ENCODE results near the gene APH1A.

Gene APH1A

GRCh38 chr1:150288382-150288781 lies 19.6 kb upstream of the APH1A start:
- Histone ChIP-seq H3K4me3 (ENCODE audit: low read depth in 1 of 2, low read length in 2 of 2) (no peak overlapping the region), H3K27ac (ENCODE audit: low read depth, low read length) (no peak overlapping the region), H3K9me3 (ENCODE audit: low read length) (no peaks in the 10 kb centered on the region), H3K36me3 (ENCODE audit: insufficient read depth, low read length) (peaks cover 16% of the 10 kb centered on the region), H3K27me3 (ENCODE audit: control insufficient read depth in 1 of 2, insufficient read depth in 2 of 2, low read length in 2 of 2) (no peaks in the 10 kb centered on the region), H3K9ac (ENCODE audit: low read length) (no peak overlapping the region), H3K4me1 (ENCODE audit: insufficient read depth, low read length) (peaks cover 9% of the 10 kb centered on the region)

DNA sequence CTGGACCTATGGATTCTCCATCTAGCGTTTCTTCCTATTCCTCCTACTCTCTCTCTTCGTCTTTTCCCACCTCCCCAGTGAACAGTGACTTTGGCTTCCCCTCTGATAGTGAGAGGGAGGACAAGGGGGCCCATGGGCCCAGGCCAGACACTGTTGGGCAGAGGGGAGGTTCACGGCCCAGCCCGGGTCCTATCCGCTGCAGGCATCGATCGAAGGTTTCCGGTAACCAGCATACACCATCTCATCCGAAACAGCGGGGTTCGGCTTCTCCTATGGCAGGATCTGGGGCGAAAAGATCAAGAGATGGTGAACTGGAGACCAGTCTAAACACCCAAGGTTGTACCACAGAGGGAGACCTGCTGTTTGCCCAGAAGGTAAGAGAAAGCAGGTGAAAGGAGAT lies 14.4 kb upstream of the APH1A start:
- Histone ChIP-seq H3K36me3 (ENCODE audit: insufficient read depth, low read length) (peaks cover 16% of the 10 kb centered on the region), H3K4me3 (ENCODE audit: low read depth in 1 of 2, low read length in 2 of 2) (peak overlapping the region; percentile 71 to 86), H3K9ac (ENCODE audit: low read length) (peak overlapping the region; percentile 80), H3K4me1 (ENCODE audit: insufficient read depth, low read length) (peaks cover 18% of the 10 kb centered on the region), H3K27ac (ENCODE audit: low read depth, low read length) (peak overlapping the region; percentile 92), H3K27me3 (ENCODE audit: control insufficient read depth in 1 of 2, insufficient read depth in 2 of 2, low read length in 2 of 2) (no peaks in the 10 kb centered on the region), H3K9me3 (ENCODE audit: low read length) (no peaks in the 10 kb centered on the region)

DNA sequence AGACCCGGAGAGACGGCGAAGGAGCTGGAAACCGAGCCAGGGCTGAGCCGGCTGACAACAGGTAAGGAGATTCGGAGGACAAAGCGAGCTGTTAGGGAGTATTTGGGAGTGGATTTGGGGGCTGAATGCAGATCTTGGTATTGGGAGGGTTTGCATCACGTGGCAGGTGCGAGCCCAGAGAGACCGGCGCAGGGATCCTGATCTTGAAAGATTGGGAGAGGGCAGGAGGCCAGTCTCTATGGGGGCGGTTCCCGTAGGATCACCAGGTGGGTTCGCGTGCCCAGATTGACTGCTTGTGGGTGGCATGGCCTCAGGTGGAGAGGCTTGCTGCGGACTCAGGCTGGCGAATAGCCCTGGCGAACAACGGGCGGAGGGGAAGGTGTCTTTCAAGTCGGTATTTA lies 13.7 kb upstream of the APH1A start:
- Histone ChIP-seq H3K27ac (ENCODE audit: low read depth, low read length) (peak overlapping the region; percentile 92), H3K9ac (ENCODE audit: low read length) (peak overlapping the region; percentile 80), H3K4me1 (ENCODE audit: insufficient read depth, low read length) (peaks cover 18% of the 10 kb centered on the region), H3K36me3 (ENCODE audit: insufficient read depth, low read length) (peaks cover 16% of the 10 kb centered on the region), H3K27me3 (ENCODE audit: control insufficient read depth in 1 of 2, insufficient read depth in 2 of 2, low read length in 2 of 2) (no peaks in the 10 kb centered on the region), H3K4me3 (ENCODE audit: low read depth in 1 of 2, low read length in 2 of 2) (peak overlapping the region; percentile 71 to 86), H3K9me3 (ENCODE audit: low read length) (no peaks in the 10 kb centered on the region)

DNA sequence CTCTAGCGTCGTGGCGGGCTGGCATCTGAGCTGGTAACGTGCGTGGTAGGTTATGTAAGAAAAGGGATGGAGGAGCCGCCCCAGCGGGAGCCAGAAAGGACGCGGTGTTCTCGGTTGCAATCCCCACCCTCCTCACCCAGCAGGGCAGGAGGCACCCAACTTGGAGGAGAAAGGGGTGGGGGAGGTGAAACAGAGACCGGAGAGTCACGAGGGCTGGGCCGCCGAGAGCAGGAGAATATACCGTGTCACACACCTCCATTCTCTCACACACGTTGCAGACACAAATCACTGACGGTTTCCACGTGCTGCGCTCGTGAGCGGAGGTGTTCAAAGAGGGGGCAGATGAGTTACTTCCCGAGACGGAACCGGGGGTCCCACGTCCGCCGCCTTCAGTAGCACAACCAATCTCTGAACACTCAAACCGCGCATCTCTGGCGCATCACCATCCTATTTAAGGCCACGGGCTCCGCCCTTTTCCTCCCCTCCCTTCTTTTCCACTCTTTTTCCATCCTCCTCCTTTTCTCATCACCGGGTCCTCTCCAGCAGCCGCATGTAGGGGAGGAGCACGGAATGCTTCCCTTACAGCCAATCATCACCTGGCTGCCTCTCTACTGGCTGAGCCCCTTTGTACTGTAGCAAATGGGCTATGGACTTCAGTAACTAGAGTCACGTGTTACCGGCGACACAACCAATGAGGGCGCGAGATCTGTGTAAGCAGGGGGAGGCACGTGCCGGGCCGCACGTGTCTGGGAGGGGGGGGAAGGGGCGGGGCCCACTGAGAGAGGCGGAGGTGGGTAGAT lies 13.1 kb upstream of the APH1A start, which contains the start of gene CIART:
Gene CIART (plus strand): TSS at position 797 of the 800 bp plus-strand sequence. CDS start 714 bp downstream, outside the sequence.
- H3K27me3 ChIP-seq (ENCODE audit: control insufficient read depth in 1 of 2, insufficient read depth in 2 of 2, low read length in 2 of 2), result no peaks in the 10 kb centered on the region
- H3K36me3 ChIP-seq (ENCODE audit: insufficient read depth, low read length), result peaks cover 16% of the 10 kb centered on the region
- H3K9me3 ChIP-seq (ENCODE audit: low read length), result no peaks in the 10 kb centered on the region
- H3K27ac ChIP-seq (ENCODE audit: low read depth, low read length), result peak within 1 kb of the TSS; percentile 99
- peak within 1 kb of the TSS; percentile 80 for H3K9ac ChIP-seq (ENCODE audit: low read length)
- H3K4me3 ChIP-seq (ENCODE audit: low read depth in 1 of 2, low read length in 2 of 2), result peak within 1 kb of the TSS; percentile 71 to 86
- peaks cover 18% of the 10 kb centered on the region for H3K4me1 ChIP-seq (ENCODE audit: insufficient read depth, low read length)

DNA sequence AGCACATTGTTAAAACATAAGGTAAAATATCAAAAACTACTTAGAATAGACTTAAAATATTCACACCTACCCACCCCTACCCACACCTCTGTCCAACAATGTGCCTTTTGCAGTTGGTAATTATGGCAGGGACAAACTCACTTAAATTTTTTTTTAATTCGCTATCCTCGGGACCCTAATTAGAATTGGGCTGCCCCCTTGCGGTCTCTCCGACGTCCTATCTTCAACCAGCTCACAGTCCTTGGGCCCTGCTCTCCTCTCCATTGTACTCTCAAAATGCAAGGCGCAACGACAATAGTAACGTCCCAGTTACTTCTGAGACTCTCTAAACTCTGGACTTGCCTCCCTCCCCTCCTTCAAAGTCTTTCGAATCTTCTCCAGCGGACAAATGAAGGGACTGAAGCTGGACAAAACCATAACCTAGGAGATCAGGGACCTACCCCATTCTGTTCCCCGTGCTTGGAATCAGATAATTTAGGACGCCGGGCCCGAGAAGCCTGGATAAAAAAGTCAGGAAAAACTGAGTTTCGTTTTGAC lies 12.5 kb upstream of the APH1A start:
- H3K27ac ChIP-seq (ENCODE audit: low read depth, low read length), result peak overlapping the region; percentile 99
- peak overlapping the region; percentile 59 to 86 for H3K4me3 ChIP-seq (ENCODE audit: low read depth in 1 of 2, low read length in 2 of 2)
- H3K27me3 ChIP-seq (ENCODE audit: control insufficient read depth in 1 of 2, insufficient read depth in 2 of 2, low read length in 2 of 2), result no peaks in the 10 kb centered on the region

DNA sequence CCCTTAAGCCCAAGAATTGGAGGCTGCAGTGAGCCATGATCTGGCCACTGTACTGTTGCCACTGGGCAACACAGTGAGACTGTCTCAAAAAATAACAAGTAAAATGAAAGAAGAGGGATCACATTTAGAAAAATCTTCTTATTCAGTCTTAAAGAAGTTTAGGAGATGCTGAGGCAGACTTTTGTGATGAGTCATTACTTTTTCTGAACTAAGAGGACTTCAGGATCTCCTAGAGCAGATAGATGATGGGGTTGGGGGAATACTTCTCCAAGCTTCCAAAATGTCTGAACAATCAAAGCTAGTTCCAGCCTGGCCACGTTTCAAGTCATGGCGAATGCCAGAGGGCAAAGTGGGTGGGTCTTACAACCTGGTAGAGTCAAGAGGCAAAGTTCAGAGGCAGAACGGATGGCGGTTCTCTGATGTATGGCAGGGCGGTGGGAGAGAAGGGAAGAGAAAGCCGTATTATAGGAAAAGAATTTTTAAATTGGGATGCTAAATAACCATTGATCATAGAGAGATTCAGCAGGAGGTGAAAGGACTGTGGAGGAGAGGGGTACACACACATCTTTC lies 11.4 kb upstream of the APH1A start:
- peak overlapping the region; percentile 99 for H3K27ac ChIP-seq (ENCODE audit: low read depth, low read length)
- H3K4me1 ChIP-seq (ENCODE audit: insufficient read depth, low read length), result peaks cover 18% of the 10 kb centered on the region
- no peak overlapping the region for H3K9ac ChIP-seq (ENCODE audit: low read length)
- H3K36me3 ChIP-seq (ENCODE audit: insufficient read depth, low read length), result peaks cover 12% of the 10 kb centered on the region
- no peaks in the 10 kb centered on the region for H3K9me3 ChIP-seq (ENCODE audit: low read length)
- no peaks in the 10 kb centered on the region for H3K27me3 ChIP-seq (ENCODE audit: control insufficient read depth in 1 of 2, insufficient read depth in 2 of 2, low read length in 2 of 2)
- no peak overlapping the region for H3K4me3 ChIP-seq (ENCODE audit: low read depth in 1 of 2, low read length in 2 of 2)

More for the DNA sequence above, 12.5 kb upstream of the APH1A start:
- Histone ChIP-seq H3K9me3 (ENCODE audit: low read length) (no peaks in the 10 kb centered on the region), H3K4me1 (ENCODE audit: insufficient read depth, low read length) (peaks cover 18% of the 10 kb centered on the region), H3K9ac (ENCODE audit: low read length) (peak overlapping the region; percentile 74), H3K36me3 (ENCODE audit: insufficient read depth, low read length) (peaks cover 14% of the 10 kb centered on the region)

DNA sequence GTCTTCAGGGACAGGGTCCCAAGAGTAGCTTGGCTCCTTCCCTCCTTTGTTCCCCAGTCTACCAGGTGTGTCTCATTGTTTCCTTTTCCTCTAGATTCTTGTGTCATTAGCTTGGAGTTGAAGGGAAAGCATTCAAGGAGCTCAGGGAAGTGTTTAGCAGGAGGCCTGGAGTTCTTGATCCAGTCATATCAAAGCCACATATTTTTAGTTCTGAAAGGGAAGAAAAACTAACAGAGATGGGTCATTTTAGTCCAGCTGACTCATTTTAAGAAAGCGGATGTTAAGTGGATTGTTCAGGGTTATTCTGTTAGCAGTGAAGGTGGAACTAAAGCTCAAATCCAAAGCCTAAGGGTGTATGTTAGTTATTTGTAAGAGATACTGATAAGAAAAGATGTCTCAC lies 4.5 kb upstream of the APH1A start:
- Histone ChIP-seq H3K36me3 (ENCODE audit: insufficient read depth, low read length) (peaks cover 4% of the 10 kb centered on the region), H3K4me3 (ENCODE audit: low read depth in 1 of 2, low read length in 2 of 2) (peak overlapping the region; percentile 17 to 44), H3K27ac (ENCODE audit: low read depth, low read length) (peak overlapping the region; percentile 12), H3K4me1 (ENCODE audit: insufficient read depth, low read length) (peaks cover 27% of the 10 kb centered on the region), H3K9ac (ENCODE audit: low read length) (peak overlapping the region; percentile 8), H3K9me3 (ENCODE audit: low read length) (no peaks in the 10 kb centered on the region), H3K27me3 (ENCODE audit: control insufficient read depth in 1 of 2, insufficient read depth in 2 of 2, low read length in 2 of 2) (no peaks in the 10 kb centered on the region)

DNA sequence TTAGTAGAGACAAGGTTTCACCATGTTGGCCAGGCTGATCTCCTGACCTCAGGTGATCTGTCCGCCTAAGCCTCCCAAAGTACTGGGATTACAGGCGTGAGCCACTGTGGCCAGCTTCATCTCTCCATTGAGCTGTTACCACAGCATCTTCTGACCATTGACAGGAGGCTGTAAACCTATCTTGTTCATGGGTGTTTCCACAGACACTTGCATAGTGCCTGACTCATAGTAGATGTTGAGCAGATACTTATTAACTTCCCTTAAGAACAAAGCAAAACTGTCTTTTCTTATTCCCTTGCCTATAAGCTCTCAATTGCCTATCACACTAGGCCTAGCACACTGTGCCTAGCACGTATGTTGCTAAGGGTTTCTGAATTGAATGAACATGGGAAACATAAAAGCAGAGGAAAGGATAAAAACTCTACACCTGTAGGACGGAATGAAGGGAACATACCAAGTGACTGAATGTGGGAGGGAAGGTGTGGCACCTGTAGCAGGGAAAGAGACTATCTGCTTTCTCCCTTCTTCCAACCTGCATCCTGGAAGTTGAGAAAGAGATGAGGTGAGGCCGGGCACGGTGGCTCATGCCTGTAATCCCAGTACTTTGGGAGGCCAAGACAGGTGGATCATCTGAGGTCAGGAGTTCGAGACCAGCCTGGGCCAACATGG lies 2.6 kb upstream of the APH1A start:
- H3K9ac ChIP-seq (ENCODE audit: low read length), result no peak overlapping the region
- H3K4me1 ChIP-seq (ENCODE audit: insufficient read depth, low read length), result peaks cover 42% of the 10 kb centered on the region
- H3K9me3 ChIP-seq (ENCODE audit: low read length), result no peaks in the 10 kb centered on the region
- no peak overlapping the region for H3K27ac ChIP-seq (ENCODE audit: low read depth, low read length)
- H3K36me3 ChIP-seq (ENCODE audit: insufficient read depth, low read length), result peaks cover 13% of the 10 kb centered on the region
- no peak overlapping the region for H3K4me3 ChIP-seq (ENCODE audit: low read depth in 1 of 2, low read length in 2 of 2)
- H3K27me3 ChIP-seq (ENCODE audit: control insufficient read depth in 1 of 2, insufficient read depth in 2 of 2, low read length in 2 of 2), result no peaks in the 10 kb centered on the region

GRCh38 chr1:150269451-150269850 lies 635 bp upstream of the APH1A start:
- Histone ChIP-seq H3K9me3 (ENCODE audit: low read length) (no peaks in the 10 kb centered on the region), H3K4me3 (ENCODE audit: low read depth in 1 of 2, low read length in 2 of 2) (peak overlapping the region; percentile 28 to 92), H3K27ac (ENCODE audit: low read depth, low read length) (peak overlapping the region; percentile 76), H3K27me3 (ENCODE audit: control insufficient read depth in 1 of 2, insufficient read depth in 2 of 2, low read length in 2 of 2) (no peaks in the 10 kb centered on the region), H3K36me3 (ENCODE audit: insufficient read depth, low read length) (peaks cover 30% of the 10 kb centered on the region), H3K9ac (ENCODE audit: low read length) (peak overlapping the region; percentile 46), H3K4me1 (ENCODE audit: insufficient read depth, low read length) (peaks cover 42% of the 10 kb centered on the region)

DNA sequence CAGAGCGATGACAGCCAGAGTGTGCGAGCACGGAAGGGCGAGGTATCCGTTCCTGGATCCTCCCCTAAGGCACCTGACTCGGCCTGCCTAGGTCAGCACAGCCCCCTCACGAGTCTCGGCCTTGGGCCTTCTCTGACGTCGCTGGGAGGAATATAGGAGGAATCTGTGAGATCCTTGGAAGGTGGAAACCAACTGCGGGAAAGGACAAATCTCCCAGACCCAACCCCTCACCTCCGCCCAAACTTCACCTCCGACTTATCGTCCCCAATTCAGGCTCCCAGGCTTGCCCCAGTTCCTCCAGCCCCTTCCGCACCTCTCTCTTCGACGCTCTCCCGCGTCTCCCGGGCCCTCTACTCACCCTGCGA lies 494 bp downstream of the APH1A start:
- Histone ChIP-seq H3K27ac (ENCODE audit: low read depth, low read length) (peak overlapping the region; percentile 98), H3K9me3 (ENCODE audit: low read length) (no peaks in the 10 kb centered on the region), H3K36me3 (ENCODE audit: insufficient read depth, low read length) (peaks cover 30% of the 10 kb centered on the region), H3K9ac (ENCODE audit: low read length) (peak overlapping the region; percentile 95), H3K4me1 (ENCODE audit: insufficient read depth, low read length) (peaks cover 34% of the 10 kb centered on the region), H3K27me3 (ENCODE audit: control insufficient read depth in 1 of 2, insufficient read depth in 2 of 2, low read length in 2 of 2) (no peaks in the 10 kb centered on the region), H3K4me3 (ENCODE audit: low read depth in 1 of 2, low read length in 2 of 2) (peak overlapping the region; percentile 92 to 100)

DNA sequence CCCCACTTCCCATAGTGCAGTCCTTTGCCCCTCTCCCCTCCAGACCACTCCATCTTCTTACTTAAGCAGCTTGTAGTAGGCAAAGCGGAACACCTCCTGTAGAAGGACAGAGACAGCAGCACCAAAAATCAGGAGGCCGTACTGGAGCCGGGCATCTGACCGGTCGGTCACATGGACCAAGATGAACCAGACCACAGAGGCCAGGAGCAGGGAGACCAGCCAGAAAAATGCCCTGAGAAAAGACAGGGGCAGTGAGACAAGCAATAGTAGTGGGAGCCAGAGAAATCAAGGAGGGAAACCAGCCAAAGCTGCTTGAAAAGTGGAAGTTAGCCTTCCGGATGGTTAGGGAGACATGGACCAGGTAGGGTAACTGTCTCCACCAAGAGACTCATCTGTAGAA lies 920 bp downstream of the APH1A start:
- Histone ChIP-seq H3K9me3 (ENCODE audit: low read length) (no peaks in the 10 kb centered on the region), H3K9ac (ENCODE audit: low read length) (peak overlapping the region; percentile 95), H3K27ac (ENCODE audit: low read depth, low read length) (peak overlapping the region; percentile 98), H3K27me3 (ENCODE audit: control insufficient read depth in 1 of 2, insufficient read depth in 2 of 2, low read length in 2 of 2) (no peaks in the 10 kb centered on the region), H3K4me1 (ENCODE audit: insufficient read depth, low read length) (peaks cover 30% of the 10 kb centered on the region), H3K4me3 (ENCODE audit: low read depth in 1 of 2, low read length in 2 of 2) (peak overlapping the region; percentile 92 to 100), H3K36me3 (ENCODE audit: insufficient read depth, low read length) (peaks cover 30% of the 10 kb centered on the region)

All from muscle layer of colon (tissue), 2 donors.